HG02973 (cell line): ENCODE data around the gene AGBL1.
"Not testable (repeated sequence)": the region's sequence is repeated elsewhere in the genome, so short reads cannot be mapped to it uniquely, and the experiment has no call there.

ENCODE experiments used
- ATAC-seq: cut with Tn5 transposase; IDR thresholded peaks from one replicate; pipeline ENCODE4 v1.9.1; 2021; ENCODE audit warnings: moderate library complexity; ENCODE audit not compliant: unreplicated experiment

AGBL1 gene

DNA sequence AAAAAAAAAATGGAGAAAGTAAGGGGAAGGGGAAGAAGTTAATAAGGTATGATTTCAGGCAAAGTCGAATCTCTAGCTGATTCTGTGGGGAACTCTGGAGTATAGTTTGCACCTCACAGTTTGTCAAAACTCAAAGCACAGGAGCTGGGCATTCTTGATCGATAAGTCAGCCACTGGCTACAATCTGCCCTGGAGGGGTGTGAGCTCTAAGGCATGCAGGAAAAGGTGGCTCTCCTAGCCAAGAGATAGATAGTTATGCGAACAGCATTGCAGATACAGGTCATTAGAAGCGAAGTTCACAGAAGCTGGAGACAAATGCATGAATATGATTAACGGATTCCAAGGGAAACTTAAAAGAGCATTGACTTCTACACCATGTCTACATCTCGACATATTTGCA lies 952.6 kb downstream of the AGBL1 start:
- ATAC-seq, result no peak

DNA sequence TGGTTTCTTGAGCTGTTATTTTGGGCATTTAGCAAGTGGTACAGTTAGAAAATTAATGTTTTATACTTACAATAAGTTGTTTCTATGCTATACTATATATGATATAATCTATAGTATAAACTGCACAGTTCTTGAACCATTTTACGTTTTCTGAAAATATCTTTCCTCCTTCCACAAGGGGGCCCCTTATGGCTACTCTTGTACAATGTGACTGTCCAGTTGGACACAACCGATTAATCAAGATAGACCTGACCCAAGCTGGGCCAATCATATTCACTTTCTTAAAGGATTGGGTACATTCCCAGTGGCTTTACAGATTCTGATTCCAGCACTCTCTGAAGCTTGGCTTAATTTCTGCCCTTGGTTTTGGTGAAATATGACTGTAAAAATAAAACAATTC lies 953.4 kb downstream of the AGBL1 start:
- ATAC-seq, result no peak

DNA sequence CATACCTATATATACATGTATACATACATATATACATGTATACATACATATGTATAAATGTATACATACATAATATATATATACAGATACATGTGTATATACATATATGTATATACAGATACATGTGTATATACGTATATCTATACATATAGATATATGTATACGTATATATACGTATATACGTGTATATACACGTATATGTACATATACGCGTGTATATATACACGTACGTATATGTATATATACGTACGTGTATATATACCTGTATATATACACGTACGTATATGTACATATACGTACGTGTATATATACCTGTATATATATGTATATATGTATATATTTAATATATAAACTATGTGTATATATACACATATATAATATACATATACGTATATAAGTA lies 955.2 kb downstream of the AGBL1 start:
- ATAC-seq, result no peak

DNA sequence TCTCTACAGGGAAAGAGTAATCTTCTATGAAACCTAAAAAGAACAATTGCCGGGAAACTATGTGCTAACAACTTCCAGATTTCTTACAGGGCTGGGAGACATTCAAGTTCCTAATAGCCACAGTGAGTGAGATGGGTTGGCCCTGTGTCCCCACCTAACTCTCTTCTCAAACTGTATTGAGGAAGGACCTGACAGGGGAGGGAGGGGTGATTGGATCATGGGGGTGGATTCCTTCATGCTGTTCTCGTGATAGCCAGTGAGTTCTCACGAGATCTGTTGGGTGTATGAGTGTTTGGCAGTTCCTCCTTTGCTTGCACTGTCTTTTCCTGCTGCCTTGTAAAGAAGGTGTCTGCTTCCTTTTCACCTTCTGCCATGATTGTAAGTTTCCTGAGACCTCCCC lies 958.7 kb downstream of the AGBL1 start:
- no peak for ATAC-seq

DNA sequence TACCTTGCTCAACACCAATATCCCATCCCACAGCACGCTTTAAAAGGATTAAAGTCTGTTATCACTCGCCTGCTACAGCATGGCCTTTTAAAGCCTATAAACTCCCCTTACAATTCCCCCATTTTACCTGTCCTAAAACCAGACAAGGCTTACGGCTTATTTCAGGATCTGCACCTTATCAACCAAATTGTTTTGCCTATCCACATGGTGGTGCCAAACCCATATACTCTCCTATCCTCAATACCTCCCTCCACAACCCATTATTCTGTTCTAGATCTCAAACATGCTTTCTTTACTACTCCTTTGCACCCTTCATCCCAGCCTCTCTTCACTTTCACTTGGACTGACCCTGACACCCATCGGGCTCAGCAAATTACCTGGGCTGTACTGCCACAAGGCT lies 962.9 kb downstream of the AGBL1 start:
- ATAC-seq, result not testable (repeated sequence)

DNA sequence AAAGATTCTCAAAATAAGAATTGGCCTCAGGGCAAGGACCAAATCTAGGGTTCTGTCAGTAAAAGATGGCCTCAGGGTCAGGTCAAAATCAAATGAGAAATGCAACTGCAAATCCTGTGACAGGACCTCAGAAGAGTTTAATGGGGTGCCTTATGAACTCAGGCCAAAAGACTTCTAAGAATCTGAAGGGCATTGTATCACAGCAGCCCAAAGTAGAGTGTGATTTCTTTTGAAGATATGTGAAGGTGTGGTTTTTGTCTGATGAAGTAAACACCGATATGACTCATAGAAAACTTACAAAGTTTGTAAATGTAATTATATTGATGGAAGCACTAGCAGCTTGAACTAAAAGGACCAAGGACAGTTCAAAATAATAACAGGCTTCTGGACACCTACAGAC lies 966.1 kb downstream of the AGBL1 start:
- no peak for ATAC-seq

DNA sequence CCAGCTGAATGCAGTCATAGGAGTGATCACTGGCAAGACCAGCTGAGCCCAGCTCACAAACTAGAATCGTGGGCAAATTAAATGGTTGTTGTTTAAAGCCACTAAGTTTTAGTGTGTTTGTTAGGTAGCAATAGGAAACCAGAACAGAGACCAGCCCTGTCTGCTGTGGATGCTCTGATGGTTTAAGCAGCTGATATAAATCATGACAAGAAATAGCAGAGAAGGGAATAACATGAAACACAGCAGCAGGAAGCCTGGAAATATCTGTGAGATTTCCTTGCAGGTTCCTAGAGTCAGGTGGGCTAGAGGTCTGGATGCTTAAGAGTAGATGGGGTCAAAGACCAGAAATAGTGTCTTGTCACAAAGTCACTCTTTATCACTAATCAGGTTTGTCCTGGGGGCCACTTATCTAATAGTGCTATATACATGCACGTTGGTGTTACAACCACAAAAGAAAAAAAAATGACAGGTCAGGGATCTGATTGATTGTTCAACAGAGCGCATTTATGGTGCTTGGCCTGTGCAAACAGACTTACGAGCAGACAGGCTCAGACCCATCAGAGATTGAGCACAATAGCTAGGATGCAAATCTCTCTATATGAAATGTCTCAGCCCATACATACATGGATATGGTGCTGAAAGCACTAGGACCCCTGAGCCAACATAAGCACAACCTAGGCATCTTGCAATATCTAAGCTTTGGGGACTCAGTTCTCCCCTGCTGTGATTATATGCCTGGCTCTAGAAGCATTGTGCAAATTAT lies 967.7 kb downstream of the AGBL1 start:
- ATAC-seq, result no peak
